ENCODE measurements around the gene DENND1B. TPM values are rescaled to one million over a fixed set of nuclear protein-coding genes. Genes with fewer than 3 reads are reported as not detected.
"Not testable (repeated sequence)": the region's sequence is repeated elsewhere in the genome, so short reads cannot be mapped to it uniquely, and the experiment has no call there.

The DENND1B gene
- total and polyA plus RNA-seq, 2 of the 13 experiments (the other 11 are each of a cell fraction or from before 2014, with no cell fraction given): 2.6 to 5.7 TPM

DNA sequence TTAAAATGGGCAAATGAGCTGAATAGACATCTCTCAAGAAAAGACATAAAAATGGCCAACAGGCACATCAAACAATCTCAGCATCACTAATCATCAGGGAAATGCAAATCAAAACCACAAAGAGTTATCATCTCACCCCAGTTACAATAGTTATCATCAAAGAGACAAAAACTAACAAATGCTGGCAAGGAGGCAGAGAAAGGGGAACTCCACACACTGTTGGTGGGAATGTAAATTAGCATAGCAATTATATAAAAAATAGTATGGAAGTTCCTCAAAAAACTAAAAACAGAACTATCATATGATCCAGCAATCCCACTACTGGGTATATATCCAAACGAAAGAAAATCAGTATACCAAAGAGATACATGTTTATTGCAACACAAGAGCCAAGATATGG lies 68.7 kb downstream of the DENND1B start (continued):
- TF ChIP-seq CEBPB (IDR thresholded peaks at IDR 0.05; ENCODE audit: borderline replicate concordance, low read depth, low read length): no peak
- TF ChIP-seq MIER3 (CRISPR knock-in tag; IDR thresholded peaks at IDR 0.05; ENCODE audit: borderline replicate concordance): no peak
- TF ChIP-seq ISX (CRISPR knock-in tag; conservative IDR thresholded peaks at IDR 0.05): no peak
- no peak for TF ChIP-seq MLLT10 (CRISPR knock-in tag; IDR thresholded peaks at IDR 0.05)
- TF ChIP-seq ZNF629 (CRISPR knock-in tag; conservative IDR thresholded peaks at IDR 0.05): no peak

DNA sequence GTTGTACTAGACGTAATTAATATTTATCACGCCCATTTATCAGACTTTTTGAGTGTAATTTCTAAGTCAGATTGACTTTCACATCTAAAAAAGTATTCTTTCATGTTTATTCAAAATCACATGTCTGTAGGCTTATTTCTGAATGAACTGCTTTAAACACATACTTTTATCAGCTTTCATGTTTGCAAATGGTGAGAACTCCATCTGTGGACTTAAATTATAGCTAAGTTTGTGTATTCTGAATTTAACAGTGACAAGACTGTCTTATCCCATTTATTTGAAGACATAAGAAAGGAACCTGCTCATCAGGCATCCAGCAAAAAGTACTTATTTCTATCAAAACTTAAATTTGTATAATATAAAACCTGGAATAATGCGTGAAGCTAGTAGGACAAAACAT lies 69.3 kb downstream of the DENND1B start:
- no peaks in the 10 kb centered on the region for H3K4me1 ChIP-seq (ENCODE audit: insufficient read depth, low read length)
- ATAC-seq (no peak), DNase-seq (ENCODE audit: low spot score) (no peak), FAIRE-seq (no peak)
- no peak overlapping the region for H3K27ac ChIP-seq (ENCODE audit: extremely low read length, insufficient read depth, low read length)
- no peak overlapping the region for H3K4me2 ChIP-seq (ENCODE audit: low read depth, low read length)
- intact Hi-C loops (cut with micrococcal nuclease; ENCODE audit: unreplicated experiment): no loop called here
- H3K4me3 ChIP-seq (replicated peaks in 1 of 3; ENCODE audit: insufficient read depth in 1 of 3, low read depth in 2 of 3, low read length in 3 of 3): no peak overlapping the region
- TF ChIP-seq, protein P1, sequence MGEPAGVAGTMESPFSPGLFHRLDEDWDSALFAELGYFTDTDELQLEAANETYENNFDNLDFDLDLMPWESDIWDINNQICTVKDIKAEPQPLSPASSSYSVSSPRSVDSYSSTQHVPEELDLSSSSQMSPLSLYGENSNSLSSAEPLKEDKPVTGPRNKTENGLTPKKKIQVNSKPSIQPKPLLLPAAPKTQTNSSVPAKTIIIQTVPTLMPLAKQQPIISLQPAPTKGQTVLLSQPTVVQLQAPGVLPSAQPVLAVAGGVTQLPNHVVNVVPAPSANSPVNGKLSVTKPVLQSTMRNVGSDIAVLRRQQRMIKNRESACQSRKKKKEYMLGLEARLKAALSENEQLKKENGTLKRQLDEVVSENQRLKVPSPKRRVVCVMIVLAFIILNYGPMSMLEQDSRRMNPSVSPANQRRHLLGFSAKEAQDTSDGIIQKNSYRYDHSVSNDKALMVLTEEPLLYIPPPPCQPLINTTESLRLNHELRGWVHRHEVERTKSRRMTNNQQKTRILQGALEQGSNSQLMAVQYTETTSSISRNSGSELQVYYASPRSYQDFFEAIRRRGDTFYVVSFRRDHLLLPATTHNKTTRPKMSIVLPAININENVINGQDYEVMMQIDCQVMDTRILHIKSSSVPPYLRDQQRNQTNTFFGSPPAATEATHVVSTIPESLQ (CRISPR knock-in tag; conservative IDR thresholded peaks at IDR 0.05): no peak
- no peak for TF ChIP-seq HOXA7 (CRISPR knock-in tag; IDR thresholded peaks at IDR 0.05)
- TF ChIP-seq ZNF703 (CRISPR knock-in tag; IDR thresholded peaks at IDR 0.05; ENCODE audit: borderline replicate concordance): no peak
- TF ChIP-seq, protein P2, sequence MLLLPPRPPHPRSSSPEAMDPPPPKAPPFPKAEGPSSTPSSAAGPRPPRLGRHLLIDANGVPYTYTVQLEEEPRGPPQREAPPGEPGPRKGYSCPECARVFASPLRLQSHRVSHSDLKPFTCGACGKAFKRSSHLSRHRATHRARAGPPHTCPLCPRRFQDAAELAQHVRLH (CRISPR knock-in tag; IDR thresholded peaks at IDR 0.05; ENCODE audit: borderline replicate concordance, low read depth): no peak
- no peak for TF ChIP-seq ZNF136 (CRISPR knock-in tag; IDR thresholded peaks at IDR 0.05; ENCODE audit: low read depth)
- TF ChIP-seq ZBTB8A (CRISPR knock-in tag; IDR thresholded peaks at IDR 0.05; ENCODE audit: borderline replicate concordance, low read depth): no peak
- BruUV-seq (replicated peaks): no TSS peak
- no peak overlapping the region for H2AFZ ChIP-seq (ENCODE audit: low read length)
- H3K9ac ChIP-seq (ENCODE audit: insufficient read depth, low read depth, low read length): no peak overlapping the region
- H3K27me3 ChIP-seq (ENCODE audit: control insufficient read depth in 1 of 2, insufficient read depth in 2 of 2, low read length in 2 of 2): no peaks in the 10 kb centered on the region
- H4K20me1 ChIP-seq (ENCODE audit: insufficient read depth, low read length): no peaks in the 10 kb centered on the region
- ChIA-PET POLR2A (no interaction called here), CTCF (ENCODE audit: low intra/inter-chr PET ratio, low total read pairs) (no interaction called here)
- WGBS (ENCODE audit: low lambda C conversion rate): 98% methylated on average over 3 of the region's 3 CpGs
- no peaks in the 10 kb centered on the region for H3K9me3 ChIP-seq (ENCODE audit: low read length)
- H3K36me3 ChIP-seq (replicated peaks in 1 of 2; ENCODE audit: control insufficient read depth in 1 of 2, insufficient read depth in 2 of 2, low read length in 2 of 2): no peaks in the 10 kb centered on the region
- H3K79me2 ChIP-seq (ENCODE audit: insufficient read depth, low read length): no peaks in the 10 kb centered on the region
- in situ Hi-C loops (cut with HindIII; ENCODE audit: extremely low pct_ligation_motif_present, low pct_unique_long_range_greater_than_20kb): no loop called here

DNA sequence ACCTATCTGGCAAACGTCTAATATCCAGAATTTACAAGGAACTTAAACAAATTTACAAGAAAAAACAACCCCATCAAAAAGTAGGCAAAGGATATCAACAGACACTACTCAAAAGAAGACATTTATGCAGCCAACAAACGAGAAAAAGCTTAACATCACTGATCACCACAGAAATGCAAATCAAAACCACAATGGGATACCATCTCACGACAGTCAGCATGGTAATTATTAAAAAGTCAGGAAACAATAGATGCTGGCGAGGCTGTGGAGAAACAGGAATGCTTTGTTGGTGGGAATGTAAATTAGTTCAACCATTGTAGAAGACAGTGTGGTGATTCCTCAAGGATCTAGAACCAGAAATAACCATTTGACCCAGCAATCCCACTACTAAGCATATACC lies 74.6 kb downstream of the DENND1B start:
- H3K4me3 ChIP-seq (replicated peaks in 1 of 3; ENCODE audit: insufficient read depth in 1 of 3, low read depth in 2 of 3, low read length in 3 of 3); H3K36me3 ChIP-seq (replicated peaks in 1 of 2; ENCODE audit: control insufficient read depth in 1 of 2, insufficient read depth in 2 of 2, low read length in 2 of 2); intact Hi-C loops (cut with micrococcal nuclease; ENCODE audit: unreplicated experiment); POLR2A ChIA-PET; H2AFZ ChIP-seq (ENCODE audit: low read length); in situ Hi-C loops (cut with HindIII; ENCODE audit: extremely low pct_ligation_motif_present, low pct_unique_long_range_greater_than_20kb); H4K20me1 ChIP-seq (ENCODE audit: insufficient read depth, low read length); FAIRE-seq; H3K4me1 ChIP-seq (ENCODE audit: insufficient read depth, low read length); H3K79me2 ChIP-seq (ENCODE audit: insufficient read depth, low read length); CTCF ChIA-PET (ENCODE audit: low intra/inter-chr PET ratio, low total read pairs); DNase-seq (ENCODE audit: low spot score); H3K9me3 ChIP-seq (ENCODE audit: low read length); H3K9ac ChIP-seq (ENCODE audit: insufficient read depth, low read depth, low read length); H3K4me2 ChIP-seq (ENCODE audit: low read depth, low read length); BruUV-seq (replicated peaks); ATAC-seq; H3K27ac ChIP-seq (ENCODE audit: extremely low read length, insufficient read depth, low read length); H3K27me3 ChIP-seq (ENCODE audit: control insufficient read depth in 1 of 2, insufficient read depth in 2 of 2, low read length in 2 of 2): not testable (repeated sequence)
- 85% methylated on average over 4 of the region's 4 CpGs for WGBS (ENCODE audit: low lambda C conversion rate)
